H9 (cell line): ENCODE measurements around the gene RBKS. TPM values are rescaled to one million over a fixed set of nuclear protein-coding genes. Genes with fewer than 3 reads are reported as not detected.
"Not testable (repeated sequence)": the region's sequence is repeated elsewhere in the genome, so short reads cannot be mapped to it uniquely, and the experiment has no call there.

Source experiments
- DNase-seq: peaks from one replicate; pipeline ENCODE4 v3.0.0-alpha.2; 2017
- H2AFZ ChIP-seq: one replicate; pipeline ENCODE4 v1.6.1; 2013; ENCODE audit warnings: mild to moderate bottlenecking, low read length, control low read depth, moderate library complexity
- H2AK5ac ChIP-seq: 2 replicates; pipeline ENCODE4 v1.6.1; 2013; ENCODE audit warnings: low read length, control low read depth, mixed read lengths; ENCODE audit not compliant: insufficient read length
- H2BK120ac ChIP-seq: one replicate; pipeline ENCODE4 v1.6.1; 2013; ENCODE audit warnings: low read depth, mild to moderate bottlenecking, low read length, control low read depth, inconsistent platforms; ENCODE audit not compliant: poor library complexity, severe bottlenecking
- H2BK12ac ChIP-seq: 2 replicates; pipeline ENCODE4 v1.6.1; 2013; ENCODE audit warnings: low read length, control low read depth, mixed read lengths, low read depth; ENCODE audit not compliant: insufficient read length
- H2BK15ac ChIP-seq: 2 replicates; pipeline ENCODE4 v1.6.1; 2013; ENCODE audit warnings: low read depth, low read length, control low read depth
- H2BK20ac ChIP-seq: one replicate; pipeline ENCODE4 v1.6.1; 2013; ENCODE audit warnings: low read depth, mild to moderate bottlenecking, low read length, control low read depth, inconsistent platforms; ENCODE audit not compliant: poor library complexity, severe bottlenecking
- H2BK5ac ChIP-seq: 2 replicates; pipeline ENCODE4 v1.6.1; 2013; ENCODE audit warnings: low read length, control low read depth, mixed read lengths; ENCODE audit not compliant: insufficient read length
- H3K14ac ChIP-seq: 2 replicates; pipeline ENCODE4 v1.6.1; 2013; ENCODE audit warnings: low read length, control low read depth; ENCODE audit not compliant: insufficient read depth
- H3K18ac ChIP-seq: 2 replicates; pipeline ENCODE4 v1.6.1; 2013; ENCODE audit warnings: low read depth, mild to moderate bottlenecking, mixed read lengths, low read length, control low read depth; ENCODE audit not compliant: insufficient read length
- H3K23ac ChIP-seq: 2 replicates; pipeline ENCODE4 v1.6.1; 2013; ENCODE audit warnings: low read length, control low read depth, mixed read lengths, low read depth; ENCODE audit not compliant: insufficient read length
- H3K23me2 ChIP-seq: 2 replicates; pipeline ENCODE4 v1.6.1; 2013; ENCODE audit warnings: low read depth, mild to moderate bottlenecking, mixed read lengths, low read length, control low read depth; ENCODE audit not compliant: insufficient read length, poor library complexity, severe bottlenecking
- H3K27ac ChIP-seq: 2 replicates; pipeline ENCODE4 v1.5.1; 2013; ENCODE audit warnings: low read length, control low read depth, mixed read lengths, low read depth; ENCODE audit not compliant: insufficient read length
- H3K27me3 ChIP-seq: 2 replicates; pipeline ENCODE4 v1.6.1; 2013; ENCODE audit warnings: low read length, control low read depth, inconsistent platforms; ENCODE audit not compliant: insufficient read depth
- H3K4ac ChIP-seq: 2 replicates; pipeline ENCODE4 v1.6.1; 2013; ENCODE audit warnings: low read depth, mild to moderate bottlenecking, control low read depth, inconsistent platforms, low read length, moderate library complexity
- H3K4me1 ChIP-seq: 2 replicates; pipeline ENCODE4 v1.6.1; 2013; ENCODE audit warnings: low read length, control low read depth, inconsistent platforms; ENCODE audit not compliant: insufficient read depth
- H3K4me2 ChIP-seq: 2 replicates; pipeline ENCODE4 v1.6.1; 2013; ENCODE audit warnings: low read length, control low read depth, mixed read lengths; ENCODE audit not compliant: insufficient read length, insufficient read depth
- H3K56ac ChIP-seq: 2 replicates; pipeline ENCODE4 v1.6.1; 2013; ENCODE audit warnings: low read depth, mild to moderate bottlenecking, mixed read lengths, low read length, control low read depth; ENCODE audit not compliant: insufficient read length
- H3K79me1 ChIP-seq: 2 replicates; pipeline ENCODE4 v1.6.1; 2013; ENCODE audit warnings: low read depth, mild to moderate bottlenecking, moderate library complexity, low read length, control low read depth, inconsistent platforms; ENCODE audit not compliant: insufficient read depth, poor library complexity, severe bottlenecking
- H3K79me2 ChIP-seq: 2 replicates; pipeline ENCODE4 v1.6.1; 2013; ENCODE audit warnings: low read length, control low read depth, inconsistent platforms; ENCODE audit not compliant: insufficient read depth
- H3K9ac ChIP-seq: 2 replicates; pipeline ENCODE4 v1.6.1; 2013; ENCODE audit warnings: low read length, control low read depth, mixed read lengths; ENCODE audit not compliant: insufficient read length; ENCODE audit errors: extremely low read depth
- H3K9me3 ChIP-seq: one replicate; pipeline ENCODE4 v1.6.1; 2013; ENCODE audit warnings: low read depth, low read length, inconsistent platforms; ENCODE audit not compliant: control insufficient read depth
- H3T11ph ChIP-seq: one replicate; pipeline ENCODE4 v1.6.1; 2013; ENCODE audit warnings: mild to moderate bottlenecking, low read length, control low read depth, inconsistent platforms
- H4K20me1 ChIP-seq: one replicate; pipeline ENCODE4 v1.6.1; 2013; ENCODE audit not compliant: control insufficient read depth, insufficient read length, insufficient read depth
- H4K5ac ChIP-seq: 2 replicates; pipeline ENCODE4 v1.6.1; 2013; ENCODE audit warnings: low read depth, mild to moderate bottlenecking, mixed read lengths, low read length, control low read depth; ENCODE audit not compliant: insufficient read length
- H4K8ac ChIP-seq: replicated peaks from 2 replicates; pipeline ENCODE4 v1.6.1; 2013; ENCODE audit warnings: low read length, control low read depth, mixed read lengths, low read depth; ENCODE audit not compliant: insufficient read length
- H4K91ac ChIP-seq: 2 replicates; pipeline ENCODE4 v1.6.1; 2013; ENCODE audit warnings: low read depth, mild to moderate bottlenecking, moderate library complexity, mixed read lengths, low read length, control low read depth; ENCODE audit not compliant: insufficient read length
- H3K27ac Mint-ChIP-seq, 3 experiments: 2 replicates in 2 of 3; 3 replicates in 1 of 3; pipeline ENCODE4 v1.8.0; 2020 to 2021; ENCODE audit warnings: mixed read lengths in 3 of 3, mild to moderate bottlenecking in 1 of 3, moderate library complexity in 1 of 3
- H3K27me3 Mint-ChIP-seq: 2 replicates; pipeline ENCODE4 v1.8.0; 2021; ENCODE audit warnings: low read depth, mild to moderate bottlenecking, moderate library complexity, mixed read lengths
- H3K36me3 Mint-ChIP-seq, 3 experiments: 2 replicates in 2 of 3; 3 replicates in 1 of 3; pipeline ENCODE4 v1.8.0; 2020 to 2021; ENCODE audit warnings: low read depth in 3 of 3, mixed read lengths in 3 of 3; ENCODE audit not compliant: insufficient read depth in 1 of 3
- H3K4me1 Mint-ChIP-seq, 2 experiments: 2 replicates each; pipeline ENCODE4 v1.8.0; 2020; ENCODE audit warnings: mixed read lengths in 2 of 2
- H3K4me3 Mint-ChIP-seq, 2 experiments: 2 replicates in 1 of 2; 3 replicates in 1 of 2; pipeline ENCODE4 v1.8.0; 2020 to 2021; ENCODE audit warnings: mild to moderate bottlenecking in 2 of 2, mixed read lengths in 2 of 2, moderate library complexity in 1 of 2
- H3K9me3 Mint-ChIP-seq, 2 experiments: 2 replicates in 1 of 2; 3 replicates in 1 of 2; pipeline ENCODE4 v1.8.0; 2020; ENCODE audit warnings: mild to moderate bottlenecking in 2 of 2, mixed read lengths in 2 of 2, moderate library complexity in 1 of 2
- CTCF ChIP-seq: fragments of 200-600 bp; sonication (generic); conservative IDR thresholded peaks from 3 replicates; pipeline ENCODE4 v1.8.0; 2021; ENCODE audit warnings: antibody characterized with exemption, mild to moderate bottlenecking
- WGBS: extraction: QIAGEN DNeasy Blood & Tissue Kit; methylation state at CpG from one replicate; pipeline ENCODE4 v1.1.7; 2013; ENCODE audit warnings: missing lambda C conversion rate, low lambda C conversion rate, mixed read lengths; ENCODE audit not compliant: insufficient read length; ENCODE audit errors: extremely low coverage; 5-methylcytosine and 5-hydroxymethylcytosine counted together
- total RNA-seq: library from RNA; stranded (reverse); gene quantifications from 2 replicates; pipeline ENCODE4 v1.2.1, GENCODE V29; 2021

The RBKS gene
- total RNA-seq, 1 experiment from 2014 or later: 2.3 TPM

- no peaks in the 10 kb centered on the region for H3K4me1 ChIP-seq
- H3K4ac ChIP-seq: no peak overlapping the region
- H3K9ac ChIP-seq: no peak overlapping the region
- no peak overlapping the region for H3K56ac ChIP-seq
- Mint-ChIP-seq H3K27ac (no peak overlapping the region; a peak in 1 of 7 replicates), H3K4me3 (no peak overlapping the region), H3K36me3 (peaks cover 4 to 10% (median 7%) of the 10 kb centered on the region in 3 experiments), H3K4me1 (peaks cover 27 to 31% of the 10 kb centered on the region in 2 experiments), H3K9me3 (peaks cover 14 to 16% of the 10 kb centered on the region in 2 experiments), H3K27me3 (peaks cover 4% of the 10 kb centered on the region)
- no peak overlapping the region for H4K91ac ChIP-seq
- no peak overlapping the region for H3K23ac ChIP-seq
- no peaks in the 10 kb centered on the region for H3K79me1 ChIP-seq
- no peak overlapping the region for H3K4me2 ChIP-seq
- no peak overlapping the region for H2BK5ac ChIP-seq
- no peak overlapping the region for H3K14ac ChIP-seq
- no peak overlapping the region for H2BK15ac ChIP-seq
- H2BK120ac ChIP-seq: no peak overlapping the region
- H3T11ph ChIP-seq: no peak overlapping the region
- H2AFZ ChIP-seq: no peak overlapping the region
- H2BK12ac ChIP-seq: no peak overlapping the region
- no peak overlapping the region for H3K18ac ChIP-seq
- H4K5ac ChIP-seq: no peak overlapping the region
- H3K9me3 ChIP-seq: no peaks in the 10 kb centered on the region
- no CpG with 5 or more reads among the region's 6 CpGs for WGBS
- H3K79me2 ChIP-seq: no peaks in the 10 kb centered on the region
- H2BK20ac ChIP-seq: no peak overlapping the region
- no peak overlapping the region for H2AK5ac ChIP-seq
- no peak for DNase-seq
- no peak overlapping the region for H4K8ac ChIP-seq
- no peaks in the 10 kb centered on the region for H3K27me3 ChIP-seq
- TF ChIP-seq CTCF: no peak
- no peak overlapping the region for H3K27ac ChIP-seq
- no peaks in the 10 kb centered on the region for H4K20me1 ChIP-seq
- peaks cover 9% of the 10 kb centered on the region for H3K23me2 ChIP-seq
Measured at GRCh38 chr2:27751377-27751776, 138.8 kb downstream of the RBKS start.

- not testable (repeated sequence) for H4K20me1 ChIP-seq, H3K9me3 ChIP-seq
- no CpG with 5 or more reads among the region's 2 CpGs for WGBS
Measured at GRCh38 chr2:27748803-27749554, 141.2 kb downstream of the RBKS start.

More at GRCh38 chr2:27748803-27749554, 141.2 kb downstream of the RBKS start:
- H2BK120ac ChIP-seq, H3T11ph ChIP-seq, H3K4me1 ChIP-seq, H3K4me2 ChIP-seq, H2AFZ ChIP-seq, H4K8ac ChIP-seq, H2BK20ac ChIP-seq, DNase-seq, H3K23me2 ChIP-seq, H3K79me2 ChIP-seq, H3K27me3 Mint-ChIP-seq, H3K4ac ChIP-seq, H3K9ac ChIP-seq, H2BK5ac ChIP-seq, H3K23ac ChIP-seq, H3K79me1 ChIP-seq, H3K27ac Mint-ChIP-seq, H3K56ac ChIP-seq, H2BK12ac ChIP-seq, H2BK15ac ChIP-seq, H3K27ac ChIP-seq, H2AK5ac ChIP-seq, H4K91ac ChIP-seq, H4K5ac ChIP-seq, H3K27me3 ChIP-seq, H3K18ac ChIP-seq, H3K14ac ChIP-seq, H3K4me3 Mint-ChIP-seq: not testable (repeated sequence)
- Mint-ChIP-seq H3K4me1 (peaks cover 20 to 22% of the 10 kb centered on the region in 2 experiments), H3K36me3 (peaks cover 4 to 10% (median 7%) of the 10 kb centered on the region in 3 experiments), H3K9me3 (peaks cover 14 to 16% of the 10 kb centered on the region in 2 experiments)
